T-helper 17 cell (primary cell): ENCODE data around the gene AATK. TPM values are rescaled to one million over a fixed set of nuclear protein-coding genes. Genes with fewer than 3 reads are reported as not detected.

Experiments
- ATAC-seq: fragments of 150-1000 bp; cut with Tn5 transposase; 2 replicates; pipeline ENCODE4 v1.10.0; 2021; ENCODE audit warnings: mild to moderate bottlenecking, moderate library complexity
- DNase-seq, 3 donors: peaks; one replicate each; pipeline versions ENCODE4 v3.0.0 to v3.0.0-alpha.2; 2020 to 2021
- H3K9me3 ChIP-seq: one replicate; pipeline ENCODE4 v1.7.0; 2013; ENCODE audit warnings: low read length, mild to moderate bottlenecking; ENCODE audit not compliant: control insufficient read depth, poor library complexity, severe bottlenecking
- H3K27ac Mint-ChIP-seq: one replicate; pipeline ENCODE4 v1.8.0; 2022; ENCODE audit warnings: mild to moderate bottlenecking, moderate library complexity, mixed read lengths
- H3K27me3 Mint-ChIP-seq: one replicate; pipeline ENCODE4 v1.8.0; 2022; ENCODE audit warnings: mixed read lengths
- H3K36me3 Mint-ChIP-seq: one replicate; pipeline ENCODE4 v1.8.0; 2022; ENCODE audit warnings: low read depth, mixed read lengths
- H3K4me1 Mint-ChIP-seq: one replicate; pipeline ENCODE4 v1.8.0; 2022; ENCODE audit warnings: mild to moderate bottlenecking, mixed read lengths
- H3K4me3 Mint-ChIP-seq: one replicate; pipeline ENCODE4 v1.8.0; 2022; ENCODE audit warnings: mild to moderate bottlenecking, moderate library complexity, mixed read lengths
- total RNA-seq, 4 donors: library from RNA in 2 of 4; stranded (reverse) in 2 of 4; gene quantifications; one replicate each; pipeline ENCODE4 v1.2.3 and lab custom pipeline; 2022 to 2026

AATK gene
- total RNA-seq, 2 donors from 2014 or later, result 1.9 to 2.2 TPM

- no peaks in the 10 kb centered on the region for H3K27me3 Mint-ChIP-seq
- no peaks in the 10 kb centered on the region for H3K36me3 Mint-ChIP-seq
- ATAC-seq (no peak), DNase-seq (no peak)
- H3K4me1 Mint-ChIP-seq, result peaks cover 34% of the 10 kb centered on the region
- peak overlapping the region; percentile 77 for H3K4me3 Mint-ChIP-seq
- H3K27ac Mint-ChIP-seq, result peak overlapping the region; percentile 96
- H3K9me3 ChIP-seq, result no peaks in the 10 kb centered on the region
Observed at GRCh38 chr17:81093619-81094508, 72.2 kb downstream of the AATK start.

GRCh38 chr17:81092518-81093095 lies 73.4 kb downstream of the AATK start:
- ATAC-seq, result no peak
- Mint-ChIP-seq H3K36me3 (no peaks in the 10 kb centered on the region), H3K27ac (peak overlapping the region; percentile 79), H3K27me3 (no peaks in the 10 kb centered on the region), H3K4me3 (no peak overlapping the region), H3K4me1 (peaks cover 36% of the 10 kb centered on the region)
- H3K9me3 ChIP-seq, result no peaks in the 10 kb centered on the region
- DNase-seq, result no peak

- H3K27ac Mint-ChIP-seq, result peak overlapping the region; percentile 79
- no peak for DNase-seq
- no peak overlapping the region for H3K4me3 Mint-ChIP-seq
- H3K36me3 Mint-ChIP-seq, result no peaks in the 10 kb centered on the region
- peaks cover 32% of the 10 kb centered on the region for H3K4me1 Mint-ChIP-seq
- no peaks in the 10 kb centered on the region for H3K9me3 ChIP-seq
- no peak for ATAC-seq
- no peaks in the 10 kb centered on the region for H3K27me3 Mint-ChIP-seq
Observed at GRCh38 chr17:81091774-81092517, 74.1 kb downstream of the AATK start.

GRCh38 chr17:81091154-81091553 lies 74.9 kb downstream of the AATK start:
- H3K9me3 ChIP-seq, result no peaks in the 10 kb centered on the region
- H3K27ac Mint-ChIP-seq, result peak overlapping the region; percentile 16
- no peaks in the 10 kb centered on the region for H3K27me3 Mint-ChIP-seq
- no peak overlapping the region for H3K4me3 Mint-ChIP-seq
- H3K36me3 Mint-ChIP-seq, result no peaks in the 10 kb centered on the region
- DNase-seq, result no peak
- H3K4me1 Mint-ChIP-seq, result peaks cover 29% of the 10 kb centered on the region
- ATAC-seq, result no peak

GRCh38 chr17:81090361-81091136 lies 75.5 kb downstream of the AATK start:
- DNase-seq, result peak in 1 of 3 donors; percentile 23
- no peaks in the 10 kb centered on the region for H3K36me3 Mint-ChIP-seq
- H3K4me3 Mint-ChIP-seq, result no peak overlapping the region
- peaks cover 25% of the 10 kb centered on the region for H3K4me1 Mint-ChIP-seq
- ATAC-seq, result no peak
- H3K9me3 ChIP-seq, result no peaks in the 10 kb centered on the region
- no peak overlapping the region for H3K27ac Mint-ChIP-seq
- H3K27me3 Mint-ChIP-seq, result no peaks in the 10 kb centered on the region

GRCh38 chr17:81086789-81087551 lies 79.1 kb downstream of the AATK start:
- H3K9me3 ChIP-seq, result no peaks in the 10 kb centered on the region
- H3K36me3 Mint-ChIP-seq, result no peaks in the 10 kb centered on the region
- peak; percentile 36 for ATAC-seq
- H3K27me3 Mint-ChIP-seq, result no peaks in the 10 kb centered on the region
- peak overlapping the region; percentile 21 for H3K27ac Mint-ChIP-seq
- H3K4me1 Mint-ChIP-seq, result peaks cover 10% of the 10 kb centered on the region
- H3K4me3 Mint-ChIP-seq, result no peak overlapping the region
- DNase-seq, result no peak

GRCh38 chr17:81085420-81085911 lies 80.6 kb downstream of the AATK start:
- Mint-ChIP-seq H3K4me3 (no peak overlapping the region), H3K27ac (no peak overlapping the region), H3K27me3 (no peaks in the 10 kb centered on the region), H3K36me3 (no peaks in the 10 kb centered on the region), H3K4me1 (peaks cover 6% of the 10 kb centered on the region)
- no peaks in the 10 kb centered on the region for H3K9me3 ChIP-seq
- no peak for ATAC-seq
- DNase-seq, result no peak

- no peak for DNase-seq
- peaks cover 4% of the 10 kb centered on the region for H3K4me1 Mint-ChIP-seq
Observed at GRCh38 chr17:81084680-81085419, 81.2 kb downstream of the AATK start.

GRCh38 chr17:81083125-81083765 lies 82.8 kb downstream of the AATK start:
- Mint-ChIP-seq H3K36me3 (no peaks in the 10 kb centered on the region), H3K4me3 (no peak overlapping the region), H3K27me3 (no peaks in the 10 kb centered on the region), H3K4me1 (peaks cover 8% of the 10 kb centered on the region), H3K27ac (no peak overlapping the region)
- no peaks in the 10 kb centered on the region for H3K9me3 ChIP-seq
- ATAC-seq (no peak), DNase-seq (no peak)

More at GRCh38 chr17:81084680-81085419, 81.2 kb downstream of the AATK start:
- H3K9me3 ChIP-seq, result no peaks in the 10 kb centered on the region
- no peak for ATAC-seq
- H3K27ac Mint-ChIP-seq, result no peak overlapping the region
- H3K27me3 Mint-ChIP-seq, result no peaks in the 10 kb centered on the region
- H3K36me3 Mint-ChIP-seq, result no peaks in the 10 kb centered on the region
- H3K4me3 Mint-ChIP-seq, result no peak overlapping the region

- Mint-ChIP-seq H3K4me1 (peaks cover 6% of the 10 kb centered on the region), H3K27ac (no peak overlapping the region), H3K4me3 (no peak overlapping the region), H3K36me3 (no peaks in the 10 kb centered on the region), H3K27me3 (no peaks in the 10 kb centered on the region)
- ATAC-seq (no peak), DNase-seq (no peak)
- no peaks in the 10 kb centered on the region for H3K9me3 ChIP-seq
Observed at GRCh38 chr17:81082177-81083073, 83.6 kb downstream of the AATK start.
